ENCODE results near the gene TTLL10. TPM values are rescaled to one million over a fixed set of nuclear protein-coding genes. Genes with fewer than 3 reads are reported as not detected.
A peak's percentile ranks its signal among the peaks of the same experiment; 100 is the strongest.

TTLL10 gene
- total RNA-seq, 1 donor from 2014 or later, result not detected

DNA sequence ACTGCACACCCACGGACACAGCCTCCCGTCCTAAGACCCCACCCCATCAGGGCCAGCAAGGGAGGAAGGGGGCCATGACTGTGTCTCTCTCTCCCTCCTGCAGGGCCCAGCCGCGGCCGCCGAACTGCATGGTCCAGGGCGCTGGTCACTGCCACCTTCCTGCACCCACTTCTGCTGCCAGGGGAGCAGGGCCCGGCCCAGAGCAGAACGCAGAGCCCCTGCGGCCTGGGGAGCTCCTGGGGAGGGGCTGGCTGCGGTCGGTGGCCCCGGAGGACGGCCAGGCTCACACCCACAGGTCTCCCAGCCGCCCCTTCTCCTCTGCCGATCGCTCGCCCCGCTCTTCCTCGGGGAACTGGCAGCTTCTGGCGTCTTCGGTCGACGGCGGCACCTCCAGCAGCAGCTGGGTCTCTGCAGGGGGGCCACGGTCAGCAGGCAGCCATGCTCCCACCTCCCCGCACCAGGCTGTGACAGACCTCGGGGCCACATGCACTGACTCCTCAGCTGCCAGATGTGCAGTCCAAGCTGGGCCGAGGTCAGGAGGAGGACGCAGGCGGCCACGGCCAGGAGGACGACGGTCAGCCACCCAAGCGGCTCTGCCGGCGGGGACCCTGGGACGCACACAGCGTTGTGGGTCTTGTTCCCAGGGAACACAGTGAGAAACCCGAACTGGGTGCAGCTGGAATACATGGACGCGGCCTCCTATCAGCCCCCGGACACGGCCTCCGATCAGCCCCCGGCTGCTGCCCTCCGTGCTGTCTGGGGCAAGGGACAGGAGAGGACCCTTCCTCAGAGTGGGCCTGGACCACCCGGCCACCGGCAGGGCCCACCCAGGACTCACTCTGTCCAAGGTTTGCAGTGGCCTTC is 30.1 kb downstream of the TTLL10 start:
- H3K4me1 ChIP-seq, result peaks cover 47% of the 10 kb centered on the region
- DNase-seq (ENCODE audit: extremely low spot score in 2 of 2), result no peak
- H3K27me3 ChIP-seq, result no peaks in the 10 kb centered on the region
- no peaks in the 10 kb centered on the region for H3K36me3 ChIP-seq
- intact Hi-C loops (cut with DNase I), result no loop called here
- H3K27ac ChIP-seq, result no peak overlapping the region
- TF ChIP-seq POLR2AphosphoS5 (IDR thresholded peaks at IDR 0.05; ENCODE audit: insufficient read depth in 1 of 2, low read depth in 1 of 2) (no peak), POLR2A (IDR thresholded peaks at IDR 0.05) (no peak)
- TF ChIP-seq, protein P1, sequence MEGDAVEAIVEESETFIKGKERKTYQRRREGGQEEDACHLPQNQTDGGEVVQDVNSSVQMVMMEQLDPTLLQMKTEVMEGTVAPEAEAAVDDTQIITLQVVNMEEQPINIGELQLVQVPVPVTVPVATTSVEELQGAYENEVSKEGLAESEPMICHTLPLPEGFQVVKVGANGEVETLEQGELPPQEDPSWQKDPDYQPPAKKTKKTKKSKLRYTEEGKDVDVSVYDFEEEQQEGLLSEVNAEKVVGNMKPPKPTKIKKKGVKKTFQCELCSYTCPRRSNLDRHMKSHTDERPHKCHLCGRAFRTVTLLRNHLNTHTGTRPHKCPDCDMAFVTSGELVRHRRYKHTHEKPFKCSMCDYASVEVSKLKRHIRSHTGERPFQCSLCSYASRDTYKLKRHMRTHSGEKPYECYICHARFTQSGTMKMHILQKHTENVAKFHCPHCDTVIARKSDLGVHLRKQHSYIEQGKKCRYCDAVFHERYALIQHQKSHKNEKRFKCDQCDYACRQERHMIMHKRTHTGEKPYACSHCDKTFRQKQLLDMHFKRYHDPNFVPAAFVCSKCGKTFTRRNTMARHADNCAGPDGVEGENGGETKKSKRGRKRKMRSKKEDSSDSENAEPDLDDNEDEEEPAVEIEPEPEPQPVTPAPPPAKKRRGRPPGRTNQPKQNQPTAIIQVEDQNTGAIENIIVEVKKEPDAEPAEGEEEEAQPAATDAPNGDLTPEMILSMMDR (IDR thresholded peaks at IDR 0.05), result no peak
- H3K9me3 ChIP-seq, result no peaks in the 10 kb centered on the region
- H3K4me3 ChIP-seq, result no peak overlapping the region

DNA sequence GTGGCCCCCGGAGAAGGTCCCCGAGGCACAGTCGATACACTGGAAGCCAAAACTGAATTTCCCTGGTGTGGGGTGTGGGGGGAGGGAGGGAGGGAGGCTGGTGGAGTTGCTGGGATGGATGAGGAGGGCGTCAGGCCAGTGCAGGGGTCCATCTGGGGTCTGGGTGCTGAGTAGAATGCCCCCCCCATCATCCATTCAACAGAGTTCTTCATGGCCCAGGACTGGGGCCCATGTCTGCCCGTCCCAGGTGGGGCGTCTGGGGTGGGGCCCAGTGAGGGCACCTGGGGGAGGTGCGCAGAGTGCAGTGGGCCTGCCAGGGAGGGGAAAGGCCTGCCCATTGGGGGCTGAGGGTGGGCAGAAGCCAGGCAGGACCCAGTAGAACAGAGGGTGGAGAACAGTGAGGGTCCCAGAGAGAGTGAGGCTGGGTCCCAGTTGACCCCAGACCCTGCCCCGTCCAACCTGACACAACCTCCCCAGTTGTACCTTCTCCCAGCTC is 30.8 kb downstream of the TTLL10 start:
- TF ChIP-seq POLR2AphosphoS5 (IDR thresholded peaks at IDR 0.05; ENCODE audit: insufficient read depth in 1 of 2, low read depth in 1 of 2) (no peak), POLR2A (IDR thresholded peaks at IDR 0.05) (no peak)
- TF ChIP-seq, protein P1 (IDR thresholded peaks at IDR 0.05), result no peak
- no peaks in the 10 kb centered on the region for H3K36me3 ChIP-seq
- no peak overlapping the region for H3K4me3 ChIP-seq
- H3K4me1 ChIP-seq, result peaks cover 53% of the 10 kb centered on the region
- no peaks in the 10 kb centered on the region for H3K9me3 ChIP-seq
- DNase-seq (ENCODE audit: extremely low spot score in 2 of 2), result no peak
- H3K27me3 ChIP-seq, result no peaks in the 10 kb centered on the region
- H3K27ac ChIP-seq, result no peak overlapping the region
- intact Hi-C loops (cut with DNase I), result no loop called here

DNA sequence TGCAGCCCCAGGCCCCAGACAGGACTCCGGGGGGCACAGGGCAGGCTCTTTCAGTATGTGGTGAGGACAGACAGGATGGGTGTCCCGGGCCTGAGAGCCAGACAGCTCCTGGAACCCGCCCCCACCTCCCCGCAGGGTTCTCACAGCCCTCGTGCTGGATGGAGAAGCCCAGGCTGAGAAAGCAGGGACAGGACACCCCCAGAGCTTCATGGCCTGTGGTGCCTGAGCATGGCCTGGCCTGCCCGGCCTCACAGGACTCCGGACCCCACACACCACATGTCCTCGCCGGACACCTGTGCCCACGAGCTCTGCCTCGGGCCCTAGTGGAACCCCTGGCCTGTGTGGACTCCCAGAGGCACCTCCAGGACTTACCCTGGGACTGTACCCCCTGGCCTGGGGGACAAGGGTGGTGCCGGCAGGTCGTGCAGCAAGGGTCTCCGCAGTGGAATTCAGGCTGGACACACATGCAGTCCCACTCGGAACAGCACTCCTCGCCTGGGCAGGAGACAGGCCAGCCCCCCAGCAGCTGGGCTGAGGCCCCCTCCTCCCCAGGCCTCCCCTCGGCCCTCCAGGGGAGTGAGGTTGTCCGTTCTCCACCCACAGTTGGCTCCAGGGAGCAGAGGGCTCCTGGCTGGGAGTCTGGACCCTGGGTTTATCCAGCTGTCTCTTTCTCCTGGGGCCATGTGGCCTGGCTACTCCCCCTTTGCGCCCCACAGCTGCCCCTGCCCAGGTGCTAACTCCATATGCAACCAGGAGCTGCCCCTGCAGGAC is 31.5 kb downstream of the TTLL10 start:
- H3K36me3 ChIP-seq, result no peaks in the 10 kb centered on the region
- no peak overlapping the region for H3K27ac ChIP-seq
- H3K9me3 ChIP-seq, result no peaks in the 10 kb centered on the region
- peaks cover 53% of the 10 kb centered on the region for H3K4me1 ChIP-seq
- no peak overlapping the region for H3K4me3 ChIP-seq
- H3K27me3 ChIP-seq, result no peaks in the 10 kb centered on the region
- DNase-seq (ENCODE audit: extremely low spot score in 2 of 2), result no peak
- TF ChIP-seq POLR2AphosphoS5 (IDR thresholded peaks at IDR 0.05; ENCODE audit: insufficient read depth in 1 of 2, low read depth in 1 of 2), result no peak
- TF ChIP-seq, protein P1 (IDR thresholded peaks at IDR 0.05), result no peak
- no peak for TF ChIP-seq POLR2A (IDR thresholded peaks at IDR 0.05)
- intact Hi-C loops (cut with DNase I), result no loop called here

DNA sequence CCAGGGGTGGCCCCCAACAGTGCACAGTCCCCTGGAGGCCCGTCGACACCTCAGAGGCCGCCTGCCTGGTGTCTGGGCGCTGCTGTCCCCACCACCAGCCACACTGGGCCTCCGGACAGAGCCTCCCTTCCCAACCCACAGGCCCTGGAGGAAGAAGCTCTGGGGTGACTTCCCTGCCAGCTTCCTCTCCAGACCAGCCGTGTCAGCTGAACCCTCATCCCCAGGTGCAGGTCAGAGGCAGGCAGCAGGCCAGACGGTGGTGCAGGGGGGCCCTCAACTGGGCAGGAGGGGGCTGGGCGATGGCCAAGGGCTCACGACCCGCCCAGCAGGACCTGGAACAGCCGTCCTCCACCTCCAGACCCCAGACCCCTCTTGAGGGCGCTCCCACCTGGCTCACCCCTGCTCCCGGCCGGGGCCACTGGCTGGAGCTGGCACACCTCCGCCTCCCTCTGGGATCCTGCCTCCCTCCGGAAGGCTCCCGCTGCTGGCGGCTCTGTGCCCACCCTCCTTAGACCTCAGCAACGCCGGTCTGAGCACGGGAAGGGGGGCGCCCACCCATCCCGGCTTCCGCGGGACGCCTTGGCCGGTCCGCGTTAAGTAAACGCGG is 32.2 kb downstream of the TTLL10 start:
- H3K4me1 ChIP-seq, result peaks cover 51% of the 10 kb centered on the region
- peak overlapping the region; percentile 48 for H3K27ac ChIP-seq

More for the DNA sequence above, 32.2 kb downstream of the TTLL10 start:
- TF ChIP-seq, protein P1 (IDR thresholded peaks at IDR 0.05), result no peak
- TF ChIP-seq POLR2AphosphoS5 (IDR thresholded peaks at IDR 0.05; ENCODE audit: insufficient read depth in 1 of 2, low read depth in 1 of 2) (no peak), POLR2A (IDR thresholded peaks at IDR 0.05) (no peak)
- intact Hi-C loops (cut with DNase I), result no loop called here
- Histone ChIP-seq H3K9me3 (no peaks in the 10 kb centered on the region), H3K36me3 (no peaks in the 10 kb centered on the region), H3K4me3 (peak overlapping the region; percentile 34 to 38), H3K27me3 (no peaks in the 10 kb centered on the region)
- no peak for DNase-seq (ENCODE audit: extremely low spot score in 2 of 2)

Data from vagina (tissue), 2 donors.